HAP-1 (cell line): ENCODE results near the gene DYTN.
"Not testable (repeated sequence)": the region's sequence is repeated elsewhere in the genome, so short reads cannot be mapped to it uniquely, and the experiment has no call there.

ENCODE experiments used
- DNase-seq, 2 experiments: peaks; one replicate each; pipeline ENCODE4 v3.0.0-alpha.2; 2016 to 2020; ENCODE audit warnings: low spot score in 2 of 2
- H3K27me3 ChIP-seq: fragments of 250-450 bp; sonication (Bioruptor Pico); 2 replicates; pipeline ENCODE4 v1.5.1; 2020; ENCODE audit warnings: low read depth, mild to moderate bottlenecking, moderate library complexity
- H3K36me3 ChIP-seq: fragments of 250-450 bp; sonication (Bioruptor Pico); replicated peaks from 2 replicates; pipeline ENCODE4 v1.5.1; 2020; ENCODE audit warnings: mild to moderate bottlenecking
- H3K4me1 ChIP-seq: fragments of 250-450 bp; sonication (Bioruptor Pico); 2 replicates; pipeline ENCODE4 v1.5.1; 2020; ENCODE audit warnings: mild to moderate bottlenecking
- H3K4me3 ChIP-seq: fragments of 250-450 bp; sonication (Bioruptor Pico); 2 replicates; pipeline ENCODE4 v1.5.1; 2020; ENCODE audit warnings: mild to moderate bottlenecking, moderate library complexity
- H3K9me3 ChIP-seq: fragments of 250-450 bp; sonication (Bioruptor Pico); 2 replicates; pipeline ENCODE4 v1.5.1; 2020; ENCODE audit warnings: mild to moderate bottlenecking, moderate library complexity
- in situ Hi-C: fragments of 300-500 bp; cut with MboI; formaldehyde crosslinking; loops from 3 replicates; pipeline ENCODE4 v1.14.3; 2020; ENCODE audit warnings: low sequenced_read_pairs, inconsistent platforms, mixed read lengths

DYTN gene

GRCh38 chr2:206721256-206721920 is 3.2 kb upstream of the DYTN start:
- in situ Hi-C loops = no loop called here
- no peaks in the 10 kb centered on the region for H3K36me3 ChIP-seq

GRCh38 chr2:206716623-206717022 is 1.6 kb downstream of the DYTN start:
- Histone ChIP-seq H3K36me3 (no peaks in the 10 kb centered on the region), H3K27me3 (no peaks in the 10 kb centered on the region), H3K9me3 (no peaks in the 10 kb centered on the region), H3K4me3 (no peak overlapping the region), H3K4me1 (no peaks in the 10 kb centered on the region)
- no peak for DNase-seq
- in situ Hi-C loops = no loop called here

More at GRCh38 chr2:206721256-206721920, 3.2 kb upstream of the DYTN start:
- Histone ChIP-seq H3K4me3 (no peak overlapping the region), H3K27me3 (no peaks in the 10 kb centered on the region), H3K9me3 (no peaks in the 10 kb centered on the region), H3K4me1 (no peaks in the 10 kb centered on the region)
- DNase-seq = no peak

GRCh38 chr2:206715183-206715582 is 3.0 kb downstream of the DYTN start:
- in situ Hi-C loops, DNase-seq, H3K4me1 ChIP-seq, H3K4me3 ChIP-seq, H3K9me3 ChIP-seq, H3K36me3 ChIP-seq, H3K27me3 ChIP-seq: not testable (repeated sequence)

GRCh38 chr2:206713746-206714145 is 4.5 kb downstream of the DYTN start:
- no peak for DNase-seq
- Histone ChIP-seq H3K4me3 (no peak overlapping the region), H3K36me3 (no peaks in the 10 kb centered on the region), H3K27me3 (no peaks in the 10 kb centered on the region), H3K4me1 (no peaks in the 10 kb centered on the region), H3K9me3 (no peaks in the 10 kb centered on the region)
- in situ Hi-C loops = no loop called here

GRCh38 chr2:206708286-206708685 is 9.9 kb downstream of the DYTN start:
- Histone ChIP-seq H3K9me3 (no peaks in the 10 kb centered on the region), H3K4me3 (no peak overlapping the region), H3K36me3 (no peaks in the 10 kb centered on the region; the same call in 1 of the 2 replicates), H3K27me3 (no peaks in the 10 kb centered on the region), H3K4me1 (no peaks in the 10 kb centered on the region)
- DNase-seq = no peak
- in situ Hi-C loops = no loop called here

GRCh38 chr2:206707164-206707701 is 11.0 kb downstream of the DYTN start:
- H3K4me1 ChIP-seq = no peaks in the 10 kb centered on the region
- H3K9me3 ChIP-seq = no peaks in the 10 kb centered on the region
- DNase-seq = no peak
- no peak overlapping the region for H3K4me3 ChIP-seq
- in situ Hi-C loops = no loop called here
- H3K27me3 ChIP-seq = no peaks in the 10 kb centered on the region
- no peaks in the 10 kb centered on the region; the same call in 1 of the 2 replicates for H3K36me3 ChIP-seq

- Histone ChIP-seq H3K27me3 (no peaks in the 10 kb centered on the region), H3K36me3 (no peaks in the 10 kb centered on the region; the same call in 1 of the 2 replicates), H3K9me3 (no peaks in the 10 kb centered on the region), H3K4me1 (no peaks in the 10 kb centered on the region), H3K4me3 (no peak overlapping the region)
- DNase-seq = no peak
- in situ Hi-C loops = no loop called here
Measured at GRCh38 chr2:206701952-206702605, 16.1 kb downstream of the DYTN start.

GRCh38 chr2:206700156-206700555 is 18.0 kb downstream of the DYTN start:
- DNase-seq = no peak
- Histone ChIP-seq H3K4me3 (no peak overlapping the region), H3K36me3 (no peaks in the 10 kb centered on the region; the same call in 1 of the 2 replicates), H3K4me1 (no peaks in the 10 kb centered on the region), H3K9me3 (no peaks in the 10 kb centered on the region), H3K27me3 (no peaks in the 10 kb centered on the region)
- in situ Hi-C loops = no loop called here

GRCh38 chr2:206698811-206699210 is 19.4 kb downstream of the DYTN start:
- Histone ChIP-seq H3K36me3 (no peaks in the 10 kb centered on the region), H3K4me1 (no peaks in the 10 kb centered on the region), H3K9me3 (no peaks in the 10 kb centered on the region), H3K27me3 (no peaks in the 10 kb centered on the region), H3K4me3 (no peak overlapping the region)
- DNase-seq = no peak
- in situ Hi-C loops = loop anchor here (10.0 to 25.0 kb wide), 3 partner anchors 286 to 776 kb away; no protein-coding TSS in a partner anchor

- H3K4me3 ChIP-seq = no peak overlapping the region
- H3K27me3 ChIP-seq = no peaks in the 10 kb centered on the region
- H3K36me3 ChIP-seq = no peaks in the 10 kb centered on the region
- no peaks in the 10 kb centered on the region for H3K4me1 ChIP-seq
- no peak for DNase-seq
- no peaks in the 10 kb centered on the region for H3K9me3 ChIP-seq
- in situ Hi-C loops = loop anchor here (10.0 to 25.0 kb wide), 3 partner anchors 288 to 778 kb away; no protein-coding TSS in a partner anchor
Measured at GRCh38 chr2:206696910-206697309, 21.3 kb downstream of the DYTN start.

GRCh38 chr2:206693399-206694137 is 24.6 kb downstream of the DYTN start:
- H3K4me1 ChIP-seq = no peaks in the 10 kb centered on the region
- no peaks in the 10 kb centered on the region for H3K9me3 ChIP-seq
- no peak overlapping the region for H3K4me3 ChIP-seq
- H3K36me3 ChIP-seq = no peaks in the 10 kb centered on the region
- H3K27me3 ChIP-seq = no peaks in the 10 kb centered on the region
- peak; percentile 61 to 73 for DNase-seq
- in situ Hi-C loops = loop anchor here (5.0 to 25.0 kb wide), 4 partner anchors 94 to 781 kb away; no protein-coding TSS in a partner anchor

GRCh38 chr2:206692971-206693370 is 25.2 kb downstream of the DYTN start:
- in situ Hi-C loops = loop anchor here (5.0 to 25.0 kb wide), 4 partner anchors 94 to 782 kb away; no protein-coding TSS in a partner anchor

GRCh38 chr2:206688990-206689389 is 29.2 kb downstream of the DYTN start:
- DNase-seq = no peak
- Histone ChIP-seq H3K27me3 (no peaks in the 10 kb centered on the region), H3K36me3 (no peaks in the 10 kb centered on the region), H3K4me1 (no peaks in the 10 kb centered on the region), H3K9me3 (no peaks in the 10 kb centered on the region), H3K4me3 (no peak overlapping the region)
- in situ Hi-C loops = loop anchor here (25.0 kb wide), 1 partner anchor 302 kb away; no protein-coding TSS in a partner anchor

More at GRCh38 chr2:206692971-206693370, 25.2 kb downstream of the DYTN start:
- H3K9me3 ChIP-seq = no peaks in the 10 kb centered on the region
- no peaks in the 10 kb centered on the region for H3K36me3 ChIP-seq
- H3K27me3 ChIP-seq = no peaks in the 10 kb centered on the region
- DNase-seq = no peak
- H3K4me1 ChIP-seq = no peaks in the 10 kb centered on the region
- no peak overlapping the region for H3K4me3 ChIP-seq
